ENCODE measurements around the gene TNFSF4. TPM values are rescaled to one million over a fixed set of nuclear protein-coding genes. Genes with fewer than 3 reads are reported as not detected.
A peak's percentile ranks its signal among the peaks of the same experiment; 100 is the strongest.

TNFSF4 gene
- total and polyA plus RNA-seq, 2 of the 13 experiments (the other 11 are each of a cell fraction or from before 2014, with no cell fraction given), result 2.4 to 7.9 TPM

- H3K27ac ChIP-seq (ENCODE audit: extremely low read length, insufficient read depth, low read length), result no peak overlapping the region
- peaks cover 0 to 7% of the 10 kb centered on the region in 2 experiments; a peak in 3 of 5 replicates for H3K36me3 ChIP-seq (replicated peaks in 1 of 2; ENCODE audit: control insufficient read depth in 1 of 2, insufficient read depth in 2 of 2, low read length in 2 of 2)
- peaks cover 58% of the 10 kb centered on the region for H3K4me1 ChIP-seq (ENCODE audit: insufficient read depth, low read length)
- H3K27me3 ChIP-seq (ENCODE audit: control insufficient read depth in 1 of 2, insufficient read depth in 2 of 2, low read length in 2 of 2), result no peaks in the 10 kb centered on the region
- WGBS (ENCODE audit: low lambda C conversion rate), result 31% methylated on average over 5 of the region's 5 CpGs
- peaks cover 45% of the 10 kb centered on the region for H3K79me2 ChIP-seq (ENCODE audit: insufficient read depth, low read length)
- H3K4me2 ChIP-seq (ENCODE audit: low read depth, low read length), result peak overlapping the region; percentile 65
- peak; percentile 48 for FAIRE-seq
- peak; percentile 69 for ATAC-seq
- intact Hi-C loops (cut with micrococcal nuclease; ENCODE audit: unreplicated experiment) (loop anchor here (1.0 kb wide), 3 partner anchors 197 to 457 kb away; no protein-coding TSS in a partner anchor), in situ Hi-C loops (cut with HindIII; ENCODE audit: extremely low pct_ligation_motif_present, low pct_unique_long_range_greater_than_20kb) (loop anchor here (5.0 kb wide), 1 partner anchor 380 kb away; no protein-coding TSS in a partner anchor)
- peak overlapping the region; percentile 18 to 48 (median 29) for H3K4me3 ChIP-seq (replicated peaks in 1 of 3; ENCODE audit: insufficient read depth in 1 of 3, low read depth in 2 of 3, low read length in 3 of 3)
- no peaks in the 10 kb centered on the region for H3K9me3 ChIP-seq (ENCODE audit: low read length)
- peak; percentile 42 for DNase-seq (ENCODE audit: low spot score)
- ChIA-PET CTCF (ENCODE audit: low intra/inter-chr PET ratio, low total read pairs) (interaction anchor here (1.2 to 2.7 kb wide), 3 partner anchors 376 to 459 kb away, joined by 3 to 13 read pairs (median 10); no protein-coding TSS in a partner anchor), POLR2A (interaction anchor here (0.6 to 2.2 kb wide), 4 partner anchors 8 to 376 kb away, joined by 3 to 8 read pairs (median 5); no protein-coding TSS in a partner anchor)
- H2AFZ ChIP-seq (ENCODE audit: low read length), result peak overlapping the region; percentile 11
- TF ChIP-seq STAG1 (CRISPR knock-in tag; IDR thresholded peaks at IDR 0.05) (peak; percentile 91), SOX6 (IDR thresholded peaks at IDR 0.05) (no peak), SOX6 (CRISPR knock-in tag; IDR thresholded peaks at IDR 0.05) (0 out of 2 replicates have a peak, but pooled peaks have one; percentile 11), MIXL1 (CRISPR knock-in tag; IDR thresholded peaks at IDR 0.05) (peak; percentile 48; the same call in 1 of the 2 replicates), SMC3 (IDR thresholded peaks at IDR 0.05; ENCODE audit: low read length) (peak; percentile 86), TCF7L2 (IDR thresholded peaks at IDR 0.05; ENCODE audit: low read depth, low read length) (no peak), RAD21 (CRISPR knock-in tag; IDR thresholded peaks at IDR 0.05) (peak; percentile 65), BCL6 (CRISPR knock-in tag; IDR thresholded peaks at IDR 0.05) (peak; percentile 48), CTCF (CRISPR knock-in tag; IDR thresholded peaks at IDR 0.05) (peak; percentile 78), KLF16 (CRISPR knock-in tag; IDR thresholded peaks at IDR 0.05) (0 out of 4 replicates have a peak, but pooled peaks of 1 of the 2 experiments have one; percentile 42), IKZF5 (CRISPR knock-in tag; IDR thresholded peaks at IDR 0.05) (no peak)
- H4K20me1 ChIP-seq (ENCODE audit: insufficient read depth, low read length), result no peaks in the 10 kb centered on the region
- no TSS peak for BruUV-seq (replicated peaks)
- H3K9ac ChIP-seq (ENCODE audit: insufficient read depth, low read depth, low read length), result peak overlapping the region; percentile 48; the same call in 1 of the 2 replicates
These were observed 4.5 kb downstream of the TNFSF4 start for GRCh38 chr1:173202424-173203145.

All from HepG2 (cell line).